Neuronal stem cell (in vitro differentiated cells): ENCODE data around the gene UBE2E1.

Experiments used
- DNase-seq: peaks from one replicate; pipeline ENCODE4 v3.0.0-alpha.2; 2013; ENCODE audit warnings: low spot score
- H2AFZ ChIP-seq: one replicate; pipeline ENCODE4 v1.6.1; 2013; ENCODE audit warnings: mild to moderate bottlenecking, low read length, inconsistent platforms
- H2AK5ac ChIP-seq: 2 replicates; pipeline ENCODE4 v1.6.1; 2013; ENCODE audit warnings: low read depth, mild to moderate bottlenecking, inconsistent platforms, low read length, moderate library complexity, mixed read lengths
- H2BK120ac ChIP-seq: 2 replicates; pipeline ENCODE4 v1.6.1; 2013; ENCODE audit warnings: low read depth, mild to moderate bottlenecking, inconsistent platforms, low read length, moderate library complexity, mixed read lengths
- H2BK12ac ChIP-seq: one replicate; pipeline ENCODE4 v1.6.1; 2013; ENCODE audit warnings: low read length, inconsistent platforms
- H2BK15ac ChIP-seq: 2 replicates; pipeline ENCODE4 v1.6.1; 2013; ENCODE audit warnings: mild to moderate bottlenecking, low read length, inconsistent platforms, mixed read lengths
- H2BK5ac ChIP-seq: one replicate; pipeline ENCODE4 v1.6.1; 2013; ENCODE audit warnings: inconsistent platforms, mild to moderate bottlenecking, low read length, moderate library complexity
- H3K14ac ChIP-seq: one replicate; pipeline ENCODE4 v1.6.1; 2013; ENCODE audit warnings: low read length, inconsistent platforms
- H3K18ac ChIP-seq: 2 replicates; pipeline ENCODE4 v1.6.1; 2013; ENCODE audit warnings: low read length, inconsistent platforms
- H3K23ac ChIP-seq: 2 replicates; pipeline ENCODE4 v1.6.1; 2013; ENCODE audit warnings: low read depth, mild to moderate bottlenecking, mixed read lengths, low read length, inconsistent platforms; ENCODE audit not compliant: poor library complexity
- H3K27ac ChIP-seq: replicated peaks from 3 replicates; pipeline ENCODE4 v1.5.1; 2013; ENCODE audit warnings: low read length, inconsistent platforms
- H3K27me3 ChIP-seq, 3 experiments: 2 replicates each; pipeline ENCODE4 v1.6.1; 2013; ENCODE audit warnings: low read length in 3 of 3, mild to moderate bottlenecking in 2 of 3, inconsistent platforms in 1 of 3, low read depth in 1 of 3, mixed read lengths in 1 of 3, moderate library complexity in 1 of 3; ENCODE audit not compliant: control insufficient read depth in 3 of 3, insufficient read depth in 3 of 3
- H3K36me3 ChIP-seq, 2 donors: replicated peaks in 1 of 2; 2 replicates each; pipeline ENCODE4 v1.6.1; 2013; ENCODE audit warnings: low read length in 2 of 2; ENCODE audit not compliant: control insufficient read depth in 2 of 2, insufficient read depth in 2 of 2
- H3K4ac ChIP-seq: 2 replicates; pipeline ENCODE4 v1.6.1; 2013; ENCODE audit warnings: inconsistent platforms, mild to moderate bottlenecking, low read length, moderate library complexity
- H3K4me1 ChIP-seq, 2 donors: 1 replicate in 1 of 2; 2 replicates in 1 of 2; pipeline ENCODE4 v1.6.1; 2013; ENCODE audit warnings: low read length in 2 of 2, low read depth in 1 of 2; ENCODE audit not compliant: control insufficient read depth in 2 of 2, insufficient read depth in 1 of 2
- H3K4me2 ChIP-seq: one replicate; pipeline ENCODE4 v1.6.1; 2013; ENCODE audit warnings: mild to moderate bottlenecking, low read length, inconsistent platforms; ENCODE audit not compliant: insufficient read depth, poor library complexity, severe bottlenecking
- H3K4me3 ChIP-seq, 2 donors: 2 replicates each; pipeline ENCODE4 v1.5.1; 2013; ENCODE audit warnings: low read length in 2 of 2, mild to moderate bottlenecking in 2 of 2, inconsistent platforms in 1 of 2, moderate library complexity in 1 of 2
- H3K79me1 ChIP-seq: one replicate; pipeline ENCODE4 v1.6.1; 2013; ENCODE audit warnings: low read depth, mild to moderate bottlenecking, inconsistent platforms, low read length, moderate library complexity
- H3K9ac ChIP-seq: one replicate; pipeline ENCODE4 v1.6.1; 2013; ENCODE audit warnings: mild to moderate bottlenecking, low read depth, low read length, inconsistent platforms; ENCODE audit not compliant: poor library complexity
- H3K9me3 ChIP-seq, 2 donors: replicated peaks in 1 of 2; 2 replicates each; pipeline versions ENCODE3 to v1.6.1; 2013; ENCODE audit warnings: low read length in 2 of 2, mild to moderate bottlenecking in 2 of 2, inconsistent platforms in 1 of 2, low read depth in 1 of 2, mixed read lengths in 1 of 2, moderate library complexity in 1 of 2; ENCODE audit not compliant: control insufficient read depth in 2 of 2, insufficient read depth in 1 of 2
- H4K8ac ChIP-seq: one replicate; pipeline ENCODE4 v1.6.1; 2013; ENCODE audit warnings: low read depth, mild to moderate bottlenecking, inconsistent platforms, low read length, moderate library complexity
- H4K91ac ChIP-seq: one replicate; pipeline ENCODE4 v1.6.1; 2013; ENCODE audit warnings: low read length, low read depth, mild to moderate bottlenecking, inconsistent platforms; ENCODE audit not compliant: poor library complexity
- WGBS, 2 donors: extraction: QIAGEN DNeasy Blood & Tissue Kit; methylation state at CpG; one replicate each; pipeline ENCODE4 v1.1.7; 2013; ENCODE audit warnings: missing lambda C conversion rate in 2 of 2, mixed read lengths in 1 of 2; ENCODE audit not compliant: insufficient read length in 2 of 2, insufficient replicate concordance in 1 of 2; ENCODE audit errors: extremely low coverage in 2 of 2; 5-methylcytosine and 5-hydroxymethylcytosine counted together

Gene UBE2E1

DNA sequence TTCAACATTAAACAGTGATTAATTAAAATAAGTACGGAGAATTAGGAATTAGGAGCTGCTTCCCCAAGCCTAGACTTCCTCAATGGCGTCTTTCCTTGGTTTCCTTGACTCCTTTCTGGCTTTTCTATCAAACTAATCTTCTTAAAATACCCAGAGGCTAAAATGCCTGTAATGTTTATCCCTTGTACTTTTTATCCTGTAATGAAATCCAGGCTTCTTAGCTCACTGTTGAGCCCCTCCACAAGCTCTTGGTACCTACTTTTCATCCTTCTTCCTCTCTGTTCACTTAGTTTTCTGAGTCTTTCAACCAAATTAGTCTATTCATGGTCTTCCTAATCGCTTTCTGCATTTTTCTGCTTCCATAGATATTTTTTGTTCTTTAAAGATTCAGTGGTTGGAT lies 6.9 kb upstream of the UBE2E1 start:
- H2BK12ac ChIP-seq, result no peak overlapping the region
- no peak overlapping the region for H2BK5ac ChIP-seq
- H4K91ac ChIP-seq, result no peak overlapping the region
- H3K23ac ChIP-seq, result no peak overlapping the region
- peaks cover 0 to 3% of the 10 kb centered on the region in 2 donors for H3K4me1 ChIP-seq
- H2AFZ ChIP-seq, result no peak overlapping the region
- H3K36me3 ChIP-seq, result no peaks in the 10 kb centered on the region
- H2AK5ac ChIP-seq, result no peak overlapping the region
- H4K8ac ChIP-seq, result no peak overlapping the region
- no peak overlapping the region for H3K14ac ChIP-seq
- no peak for DNase-seq
- peaks cover 2% of the 10 kb centered on the region for H3K79me1 ChIP-seq
- no peak overlapping the region for H3K18ac ChIP-seq
- H3K4me2 ChIP-seq, result no peak overlapping the region
- H3K9ac ChIP-seq, result no peak overlapping the region
- H2BK120ac ChIP-seq, result no peak overlapping the region
- no peak overlapping the region for H3K4me3 ChIP-seq
- H3K9me3 ChIP-seq, result no peaks in the 10 kb centered on the region
- H3K27me3 ChIP-seq, result no peaks in the 10 kb centered on the region
- H2BK15ac ChIP-seq, result no peak overlapping the region
- H3K4ac ChIP-seq, result no peak overlapping the region
- H3K27ac ChIP-seq, result no peak overlapping the region
- WGBS, 2 donors, result no CpG with 5 or more reads among the region's 3 CpGs

DNA sequence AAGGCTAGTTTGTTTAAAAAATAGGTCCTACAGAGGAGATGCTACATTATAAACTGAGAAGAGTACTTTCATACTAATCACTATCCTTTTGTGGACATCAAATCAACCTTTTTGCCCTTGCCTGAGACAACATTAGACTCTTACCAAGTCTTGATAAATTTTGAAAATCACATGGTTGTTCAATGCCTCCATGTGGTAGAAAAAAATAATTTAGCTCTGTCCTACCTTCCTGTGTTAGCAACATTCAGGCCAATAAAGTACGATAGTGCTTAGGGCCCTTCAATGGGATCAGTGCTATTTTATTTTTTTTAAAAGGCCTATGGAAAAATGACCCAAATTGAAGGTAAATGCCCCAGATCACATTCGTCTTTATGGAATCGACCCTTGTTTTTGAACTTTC lies 5.0 kb upstream of the UBE2E1 start:
- Histone ChIP-seq H3K23ac (no peak overlapping the region), H3K27me3 (no peaks in the 10 kb centered on the region), H3K4ac (no peak overlapping the region), H3K27ac (no peak overlapping the region), H2AK5ac (no peak overlapping the region), H3K4me2 (no peak overlapping the region), H3K4me3 (no peak overlapping the region), H2BK12ac (no peak overlapping the region), H2BK120ac (no peak overlapping the region), H3K9ac (no peak overlapping the region), H4K91ac (no peak overlapping the region), H2BK5ac (no peak overlapping the region), H3K14ac (no peak overlapping the region), H3K79me1 (peaks cover 2% of the 10 kb centered on the region), H2BK15ac (no peak overlapping the region), H3K4me1 (peaks cover 0 to 5% of the 10 kb centered on the region in 2 donors), H4K8ac (no peak overlapping the region), H2AFZ (no peak overlapping the region), H3K18ac (no peak overlapping the region), H3K36me3 (no peaks in the 10 kb centered on the region), H3K9me3 (no peaks in the 10 kb centered on the region)
- no peak for DNase-seq
- no CpG with 5 or more reads among the region's 3 CpGs for WGBS, 2 donors

DNA sequence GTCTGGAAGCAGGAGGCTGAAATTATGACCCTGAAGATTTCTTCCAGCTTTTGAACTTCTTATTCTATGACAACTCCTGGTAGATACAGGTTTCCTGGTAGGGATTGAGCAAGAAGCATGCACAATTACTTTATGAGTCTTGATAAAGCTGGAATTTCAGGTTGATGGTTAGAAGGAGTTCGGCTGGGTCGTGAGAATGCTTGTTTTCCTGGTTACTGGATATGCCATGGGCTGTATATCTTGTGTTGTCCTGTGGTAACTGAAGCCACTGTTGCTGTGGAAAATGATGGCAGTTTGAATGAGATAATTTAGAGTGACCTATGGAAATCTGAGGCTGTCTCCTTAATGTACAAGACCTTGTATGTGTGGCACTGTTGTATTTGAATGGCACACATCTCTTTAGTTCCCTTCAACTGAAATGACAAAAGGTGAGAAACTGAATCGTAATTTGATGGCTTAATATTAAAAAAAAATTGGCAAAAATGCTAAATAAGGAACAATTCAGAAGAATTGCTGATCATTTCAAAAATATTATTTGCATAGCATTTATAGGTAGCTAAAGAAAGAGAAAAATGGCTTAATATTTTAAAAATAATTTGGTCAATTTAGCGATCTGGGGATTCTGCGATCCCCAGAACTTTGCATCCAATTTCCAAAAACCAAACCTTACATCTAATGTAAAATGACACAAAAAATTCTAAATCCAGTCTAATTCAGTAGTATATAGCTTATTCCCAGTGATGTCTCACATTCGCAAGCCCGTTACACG lies 1.1 kb upstream of the UBE2E1 start:
- Histone ChIP-seq H3K23ac (no peak overlapping the region), H3K79me1 (peaks cover 2% of the 10 kb centered on the region), H3K27ac (no peak overlapping the region), H2AFZ (no peak overlapping the region), H3K18ac (no peak overlapping the region), H4K91ac (no peak overlapping the region), H3K4me3 (no peak overlapping the region), H3K36me3 (peaks cover 0 to 24% of the 10 kb centered on the region in 2 donors), H2BK15ac (no peak overlapping the region), H3K27me3 (no peaks in the 10 kb centered on the region), H3K4me1 (peaks cover 4 to 8% of the 10 kb centered on the region in 2 donors), H3K4me2 (no peak overlapping the region), H3K9ac (no peak overlapping the region), H3K4ac (no peak overlapping the region), H4K8ac (no peak overlapping the region), H3K9me3 (no peaks in the 10 kb centered on the region), H2BK120ac (no peak overlapping the region), H2AK5ac (no peak overlapping the region), H2BK12ac (no peak overlapping the region), H3K14ac (no peak overlapping the region), H2BK5ac (no peak overlapping the region)
- WGBS, 2 donors, result no CpG with 5 or more reads among the region's 8 CpGs
- DNase-seq, result no peak

DNA sequence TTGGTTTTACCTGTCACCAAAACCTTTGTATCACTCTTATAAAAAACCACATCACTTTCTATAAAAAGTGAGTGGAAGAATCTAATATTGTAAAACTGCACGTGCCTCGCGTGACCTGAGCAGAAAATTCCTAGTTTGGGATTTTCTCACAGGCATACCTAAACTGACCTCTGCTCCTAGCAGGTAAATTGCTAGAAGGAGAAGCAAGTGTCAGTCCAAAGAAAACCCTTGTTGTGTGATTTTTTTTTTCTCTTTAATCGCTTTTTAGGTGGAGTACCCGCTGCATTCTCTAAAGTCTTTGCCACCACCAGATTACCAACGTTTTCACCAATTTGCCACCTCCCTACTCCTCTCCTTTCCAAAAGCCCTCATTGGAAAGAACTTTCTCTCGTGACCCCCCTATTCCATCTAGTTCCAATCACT lies 534 bp upstream of the UBE2E1 start:
- Histone ChIP-seq H3K27me3 (no peaks in the 10 kb centered on the region), H2BK15ac (peak overlapping the region; percentile 94), H2AK5ac (no peak overlapping the region), H3K18ac (peak overlapping the region; percentile 88), H2BK12ac (no peak overlapping the region), H3K9me3 (no peaks in the 10 kb centered on the region), H3K36me3 (peaks cover 0 to 30% of the 10 kb centered on the region in 2 donors), H3K14ac (no peak overlapping the region), H3K4ac (no peak overlapping the region), H3K4me3 (peak overlapping the region; percentile 71 to 78), H3K27ac (no peak overlapping the region), H3K23ac (no peak overlapping the region), H3K9ac (no peak overlapping the region), H2BK5ac (no peak overlapping the region), H4K91ac (no peak overlapping the region), H3K79me1 (peaks cover 2% of the 10 kb centered on the region), H2BK120ac (no peak overlapping the region), H4K8ac (no peak overlapping the region), H2AFZ (peak overlapping the region; percentile 88), H3K4me2 (peak overlapping the region; percentile 56), H3K4me1 (peaks cover 4 to 8% of the 10 kb centered on the region in 2 donors)
- no peak for DNase-seq
- no CpG with 5 or more reads among the region's 7 CpGs for WGBS, 2 donors
